Lung (tissue), 12 donors: ENCODE data around the gene TTC3. TPM values are rescaled to one million over a fixed set of nuclear protein-coding genes. Genes with fewer than 3 reads are reported as not detected.

Source experiments
- ATAC-seq: fragments of 200-7000 bp; cut with Tn5 transposase; one replicate; pipeline ENCODE4 v1.9.1; 2020; ENCODE audit warnings: moderate number of reproducible peaks; ENCODE audit not compliant: insufficient read depth, low FRiP score
- DNase-seq, 3 donors: peaks; one replicate each; pipeline ENCODE4 v3.0.0-alpha.2; 2013 to 2017
- H3K27ac ChIP-seq, 2 donors: one replicate each; pipeline ENCODE4 v1.5.1; 2013; ENCODE audit warnings: mild to moderate bottlenecking in 2 of 2, moderate library complexity in 2 of 2, control low read depth in 1 of 2, inconsistent platforms in 1 of 2, low read depth in 1 of 2, low read length in 1 of 2
- H3K27me3 ChIP-seq, 3 donors: one replicate each; pipeline ENCODE4 v1.5.1; 2013; ENCODE audit warnings: low read length in 2 of 3; ENCODE audit not compliant: control insufficient read depth in 3 of 3, insufficient read depth in 3 of 3
- H3K36me3 ChIP-seq, 4 donors: one replicate each; pipeline ENCODE4 v1.5.1; 2013; ENCODE audit warnings: low read length in 4 of 4, mild to moderate bottlenecking in 1 of 4, moderate library complexity in 1 of 4; ENCODE audit not compliant: control insufficient read depth in 4 of 4, insufficient read depth in 4 of 4
- H3K4me1 ChIP-seq, 5 donors: one replicate each; pipeline ENCODE4 v1.5.1; 2013; ENCODE audit warnings: low read length in 5 of 5, mild to moderate bottlenecking in 2 of 5, moderate library complexity in 1 of 5; ENCODE audit not compliant: control insufficient read depth in 5 of 5, insufficient read depth in 5 of 5
- H3K4me3 ChIP-seq: one replicate; pipeline ENCODE4 v1.5.1; 2013; ENCODE audit warnings: mild to moderate bottlenecking, control low read depth, moderate library complexity
- H3K9ac ChIP-seq, 2 donors: one replicate each; pipeline ENCODE4 v1.5.1; 2013; ENCODE audit warnings: low read length in 2 of 2, control low read depth in 1 of 2; ENCODE audit not compliant: insufficient read depth in 1 of 2
- H3K9me3 ChIP-seq, 4 donors: one replicate each; pipeline ENCODE4 v1.5.1; 2013; ENCODE audit warnings: low read length in 3 of 4, mild to moderate bottlenecking in 1 of 4, moderate library complexity in 1 of 4; ENCODE audit not compliant: control insufficient read depth in 4 of 4, insufficient read depth in 3 of 4
- WGBS, 2 donors: extraction: QIAGEN DNeasy Blood & Tissue Kit; methylation state at CpG; one replicate each; pipeline ENCODE4 v1.1.7; 2013; 5-methylcytosine and 5-hydroxymethylcytosine counted together
- polyA plus RNA-seq, 2 donors: library from polyadenylated mRNA; stranded (reverse); fragments of 200-250 nt; gene quantifications; one replicate each; pipeline ENCODE4 v1.2.1, GENCODE V29; 2013
- total RNA-seq, 2 donors: library from RNA; depleted of rRNA in 1 of 2; stranded (reverse); fragments of >200 nt in 1 of 2; gene quantifications; one replicate each; pipeline ENCODE4 v1.2.1, GENCODE V29; 2014 to 2021
- TF ChIP-seq, protein P1 (sequence below): IDR thresholded peaks from 2 replicates; pipeline ENCODE4 v1.5.1; 2012; ENCODE audit warnings: mild to moderate bottlenecking; ENCODE audit errors: control extremely low read depth, extremely low read depth
- donor health status: control.
- donor health status: control.
- donor health status: Bipolar disorder and iron deficiency.
- donor health status: healthy.
- donor health status: DM: yes; HTN: yes; CAD: no.

The TTC3 gene
- total and polyA plus RNA-seq, 4 donors, result 19.0 to 310 (median 50.9) TPM

DNA sequence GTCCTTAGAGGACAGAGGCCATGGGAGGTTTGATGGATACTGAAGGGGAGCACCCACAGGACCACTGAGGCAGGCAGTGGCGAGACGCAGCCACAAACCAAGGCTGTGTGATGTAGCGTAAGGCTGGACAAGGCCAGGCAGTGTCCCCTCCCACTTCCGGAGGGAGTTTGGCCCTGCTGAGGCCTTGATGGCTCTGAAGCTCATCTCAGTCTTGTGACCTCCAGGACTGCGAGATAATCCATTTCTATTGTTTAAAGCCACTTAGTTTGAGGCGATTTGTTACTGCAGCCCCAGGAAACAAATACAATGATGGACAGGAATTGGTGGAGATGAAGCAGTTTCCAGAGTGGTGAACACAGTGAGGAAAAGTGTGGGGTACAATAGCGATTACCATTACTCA is 15.4 kb upstream of the TTC3 start:
- Histone ChIP-seq H3K4me3 (no peak overlapping the region), H3K9ac (no peak overlapping the region), H3K4me1 (peaks cover 0 to 9% (median 5%) of the 10 kb centered on the region in 5 donors), H3K27me3 (no peaks in the 10 kb centered on the region), H3K9me3 (peaks cover 0 to 3% (median 0%) of the 10 kb centered on the region in 4 donors), H3K27ac (no peak overlapping the region), H3K36me3 (no peaks in the 10 kb centered on the region)
- no peak for ATAC-seq
- TF ChIP-seq, protein P1, sequence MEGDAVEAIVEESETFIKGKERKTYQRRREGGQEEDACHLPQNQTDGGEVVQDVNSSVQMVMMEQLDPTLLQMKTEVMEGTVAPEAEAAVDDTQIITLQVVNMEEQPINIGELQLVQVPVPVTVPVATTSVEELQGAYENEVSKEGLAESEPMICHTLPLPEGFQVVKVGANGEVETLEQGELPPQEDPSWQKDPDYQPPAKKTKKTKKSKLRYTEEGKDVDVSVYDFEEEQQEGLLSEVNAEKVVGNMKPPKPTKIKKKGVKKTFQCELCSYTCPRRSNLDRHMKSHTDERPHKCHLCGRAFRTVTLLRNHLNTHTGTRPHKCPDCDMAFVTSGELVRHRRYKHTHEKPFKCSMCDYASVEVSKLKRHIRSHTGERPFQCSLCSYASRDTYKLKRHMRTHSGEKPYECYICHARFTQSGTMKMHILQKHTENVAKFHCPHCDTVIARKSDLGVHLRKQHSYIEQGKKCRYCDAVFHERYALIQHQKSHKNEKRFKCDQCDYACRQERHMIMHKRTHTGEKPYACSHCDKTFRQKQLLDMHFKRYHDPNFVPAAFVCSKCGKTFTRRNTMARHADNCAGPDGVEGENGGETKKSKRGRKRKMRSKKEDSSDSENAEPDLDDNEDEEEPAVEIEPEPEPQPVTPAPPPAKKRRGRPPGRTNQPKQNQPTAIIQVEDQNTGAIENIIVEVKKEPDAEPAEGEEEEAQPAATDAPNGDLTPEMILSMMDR, result no peak
- 90 to 92% methylated on average over 7 of the region's 7 CpGs for WGBS, 2 donors
- DNase-seq, result no peak

DNA sequence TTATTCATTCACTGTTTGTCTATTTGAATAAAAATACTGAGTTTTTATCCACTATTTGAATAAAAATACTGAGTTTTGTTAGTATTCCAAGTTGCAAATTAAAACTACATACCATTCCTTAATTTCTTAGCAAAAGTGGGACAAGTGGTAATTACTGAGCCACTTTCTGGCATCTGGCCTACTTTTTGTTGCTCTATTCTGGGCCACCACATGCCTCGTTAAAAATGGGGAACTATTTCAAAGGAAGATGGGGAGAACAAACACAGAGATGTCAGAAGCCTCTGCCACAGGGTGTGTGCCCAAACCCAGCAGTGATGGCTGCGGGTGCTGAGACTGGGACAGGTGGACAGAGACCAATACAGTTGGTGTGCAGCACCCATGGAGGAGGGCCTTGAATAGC is 14.8 kb upstream of the TTC3 start:
- no peaks in the 10 kb centered on the region for H3K36me3 ChIP-seq
- H3K27ac ChIP-seq, result no peak overlapping the region
- H3K9me3 ChIP-seq, result peaks cover 0 to 3% (median 0%) of the 10 kb centered on the region in 4 donors
- TF ChIP-seq, protein P1, result no peak
- no peak overlapping the region for H3K9ac ChIP-seq
- no peaks in the 10 kb centered on the region for H3K27me3 ChIP-seq
- DNase-seq (no peak), ATAC-seq (no peak)
- no peak overlapping the region for H3K4me3 ChIP-seq
- WGBS, 2 donors, result 45 to 51% methylated on average over 2 of the region's 2 CpGs
- peaks cover 0 to 9% (median 5%) of the 10 kb centered on the region in 5 donors for H3K4me1 ChIP-seq

DNA sequence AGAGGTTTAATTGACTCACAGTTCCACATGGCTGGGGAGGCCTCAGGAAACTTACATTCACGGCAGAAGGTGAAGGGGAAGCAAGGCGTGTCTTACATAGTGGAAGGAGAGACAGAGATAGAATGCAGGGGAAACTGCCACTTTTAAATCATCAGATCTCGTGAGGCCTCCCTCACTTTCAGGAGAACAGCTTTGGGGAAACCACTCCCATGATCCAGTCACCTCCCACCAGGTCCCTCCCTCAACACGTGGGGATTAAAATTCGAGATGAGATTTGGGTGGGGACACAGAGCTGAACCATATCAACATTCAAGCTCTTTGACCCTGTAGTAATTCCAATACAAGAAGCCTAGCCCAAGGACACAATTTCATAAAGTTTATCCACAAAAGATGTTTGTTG is 13.9 kb upstream of the TTC3 start:
- TF ChIP-seq, protein P1, result no peak
- Histone ChIP-seq H3K4me1 (peaks cover 0 to 9% (median 5%) of the 10 kb centered on the region in 5 donors), H3K27ac (no peak overlapping the region), H3K9ac (no peak overlapping the region), H3K27me3 (no peaks in the 10 kb centered on the region), H3K9me3 (peaks cover 0 to 3% (median 0%) of the 10 kb centered on the region in 4 donors), H3K4me3 (no peak overlapping the region), H3K36me3 (no peaks in the 10 kb centered on the region)
- DNase-seq (no peak), ATAC-seq (no peak)
- 71 to 74% methylated on average over 5 of the region's 5 CpGs for WGBS, 2 donors

DNA sequence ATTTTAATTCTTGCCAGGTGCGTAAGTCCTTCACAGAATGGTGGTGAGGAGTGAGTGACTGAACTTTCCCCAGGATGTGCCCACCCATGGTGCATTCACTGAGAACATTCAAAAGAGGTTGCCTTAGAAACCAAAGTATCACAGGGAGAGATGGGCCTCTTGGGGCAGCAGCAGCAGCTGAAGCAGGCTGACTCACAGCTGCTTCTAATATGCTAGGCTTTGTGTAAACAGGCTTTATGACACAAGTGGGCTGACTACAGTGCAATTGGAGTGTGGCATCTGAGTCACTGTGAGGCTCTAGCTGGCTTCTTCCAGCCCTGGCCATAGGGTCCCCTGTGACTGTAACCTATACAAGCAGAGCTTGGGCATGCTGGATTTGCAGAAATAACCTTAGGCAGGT is 12.8 kb upstream of the TTC3 start:
- H3K27me3 ChIP-seq, result no peaks in the 10 kb centered on the region
- DNase-seq (peak; percentile 88 to 94 (median 94)), ATAC-seq (peak; percentile 83)
- TF ChIP-seq, protein P1, result no peak
- no peak overlapping the region for H3K27ac ChIP-seq
- H3K36me3 ChIP-seq, result peaks cover 0 to 3% (median 2%) of the 10 kb centered on the region in 4 donors
- no peak overlapping the region for H3K9ac ChIP-seq
- H3K9me3 ChIP-seq, result peaks cover 0 to 3% (median 0%) of the 10 kb centered on the region in 4 donors
- peaks cover 0 to 9% (median 5%) of the 10 kb centered on the region in 5 donors for H3K4me1 ChIP-seq
- H3K4me3 ChIP-seq, result no peak overlapping the region
- 86 to 89% methylated on average over 1 of the region's 1 CpG for WGBS, 2 donors
